Measurements from ENCODE around the gene CD300H. TPM values are rescaled to one million over a fixed set of nuclear protein-coding genes. Genes with fewer than 3 reads are reported as not detected.

The CD300H gene
- total RNA-seq, 1 experiment from 2014 or later = not detected

DNA sequence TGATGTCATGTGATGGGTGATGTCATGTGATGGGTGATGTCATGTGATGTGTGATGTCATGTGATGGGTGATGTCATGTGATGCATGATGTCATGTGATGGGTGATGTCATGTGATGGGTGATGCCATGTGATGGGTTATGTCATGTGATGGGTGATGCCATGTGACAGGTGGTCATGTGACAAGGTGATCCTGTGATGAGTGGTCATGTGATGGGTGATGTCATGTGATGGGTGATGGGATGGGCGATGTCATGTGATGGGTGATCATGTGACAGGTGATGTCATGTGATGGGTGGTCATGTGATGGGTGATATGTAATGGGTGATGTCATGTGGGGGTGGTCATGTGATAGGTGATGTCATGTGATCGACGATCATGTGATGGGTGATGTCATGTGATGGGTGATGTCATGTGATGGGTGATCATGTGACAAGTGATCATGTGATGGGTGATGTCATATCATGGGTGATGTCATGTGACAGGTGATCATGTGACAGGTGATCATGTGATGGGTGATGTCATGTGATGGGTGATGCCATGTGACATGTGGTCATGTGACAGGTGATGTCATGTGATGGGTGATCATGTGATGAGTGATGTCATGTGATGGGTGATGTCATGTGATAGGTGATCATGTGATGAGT lies 53.2 kb downstream of the CD300H start:
- POLR2A ChIA-PET = no interaction called here
- CTCF ChIA-PET = no interaction called here
- peak; percentile 88 for DNase-seq (ENCODE audit: low read depth, low spot score)
- Histone ChIP-seq H3K4me3 (replicated peaks in 1 of 2; ENCODE audit: low read depth in 1 of 2, low read length in 2 of 2) (no peak overlapping the region), H4K20me1 (ENCODE audit: insufficient read depth) (no peaks in the 10 kb centered on the region), H3K27me3 (ENCODE audit: insufficient read depth, low read length) (no peaks in the 10 kb centered on the region; the same call in 1 of the 2 replicates), H3K9ac (ENCODE audit: low read length) (no peak overlapping the region), H3K79me2 (ENCODE audit: insufficient read depth, low read length) (no peaks in the 10 kb centered on the region), H3K36me3 (ENCODE audit: control insufficient read depth in 1 of 2, insufficient read depth in 2 of 2, low read length in 2 of 2) (no peaks in the 10 kb centered on the region), H3K27ac (ENCODE audit: low read depth, low read length) (no peak overlapping the region), H3K4me1 (ENCODE audit: control insufficient read depth in 1 of 2, insufficient read depth in 2 of 2, low read length in 2 of 2) (peaks cover 0 to 15% of the 10 kb centered on the region in 2 experiments; a peak in 2 of 4 replicates), H3K9me3 (ENCODE audit: control insufficient read depth in 1 of 2, insufficient read depth in 1 of 2, low read depth in 1 of 2, low read length in 2 of 2) (peaks cover 0 to 11% of the 10 kb centered on the region in 2 experiments; a peak in 1 of 4 replicates), H3K9me2 (ENCODE audit: insufficient read depth) (no peaks in the 10 kb centered on the region), H3K4me2 (ENCODE audit: low read length) (no peak overlapping the region), H2AFZ (ENCODE audit: low read depth, low read length, poor library complexity, severe bottlenecking) (no peak overlapping the region)
- peak; percentile 56 for ATAC-seq
- no peak for TF ChIP-seq POLR2AphosphoS5 (IDR thresholded peaks at IDR 0.05; ENCODE audit: low read depth, low read length)
- TF ChIP-seq, protein P1, sequence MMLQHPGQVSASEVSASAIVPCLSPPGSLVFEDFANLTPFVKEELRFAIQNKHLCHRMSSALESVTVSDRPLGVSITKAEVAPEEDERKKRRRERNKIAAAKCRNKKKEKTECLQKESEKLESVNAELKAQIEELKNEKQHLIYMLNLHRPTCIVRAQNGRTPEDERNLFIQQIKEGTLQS (IDR thresholded peaks at IDR 0.05) = no peak; the same call in 1 of the 2 replicates
- TF ChIP-seq ELF1 (IDR thresholded peaks at IDR 0.05; ENCODE audit: borderline replicate concordance, low read depth) = no peak
- TF ChIP-seq, protein P2, sequence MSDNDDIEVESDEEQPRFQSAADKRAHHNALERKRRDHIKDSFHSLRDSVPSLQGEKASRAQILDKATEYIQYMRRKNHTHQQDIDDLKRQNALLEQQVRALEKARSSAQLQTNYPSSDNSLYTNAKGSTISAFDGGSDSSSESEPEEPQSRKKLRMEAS (IDR thresholded peaks at IDR 0.05) = peak; percentile 54
- no peak for TF ChIP-seq TCF7L2 (IDR thresholded peaks at IDR 0.05; ENCODE audit: borderline replicate concordance, extremely low read depth, insufficient read depth, insufficient read length)
- peak; percentile 53 for TF ChIP-seq CBX3 (IDR thresholded peaks at IDR 0.05; ENCODE audit: low read depth)
- TF ChIP-seq ZNF274 (IDR thresholded peaks at IDR 0.05; ENCODE audit: low read depth, low read length) = no peak
- TF ChIP-seq, protein P3, sequence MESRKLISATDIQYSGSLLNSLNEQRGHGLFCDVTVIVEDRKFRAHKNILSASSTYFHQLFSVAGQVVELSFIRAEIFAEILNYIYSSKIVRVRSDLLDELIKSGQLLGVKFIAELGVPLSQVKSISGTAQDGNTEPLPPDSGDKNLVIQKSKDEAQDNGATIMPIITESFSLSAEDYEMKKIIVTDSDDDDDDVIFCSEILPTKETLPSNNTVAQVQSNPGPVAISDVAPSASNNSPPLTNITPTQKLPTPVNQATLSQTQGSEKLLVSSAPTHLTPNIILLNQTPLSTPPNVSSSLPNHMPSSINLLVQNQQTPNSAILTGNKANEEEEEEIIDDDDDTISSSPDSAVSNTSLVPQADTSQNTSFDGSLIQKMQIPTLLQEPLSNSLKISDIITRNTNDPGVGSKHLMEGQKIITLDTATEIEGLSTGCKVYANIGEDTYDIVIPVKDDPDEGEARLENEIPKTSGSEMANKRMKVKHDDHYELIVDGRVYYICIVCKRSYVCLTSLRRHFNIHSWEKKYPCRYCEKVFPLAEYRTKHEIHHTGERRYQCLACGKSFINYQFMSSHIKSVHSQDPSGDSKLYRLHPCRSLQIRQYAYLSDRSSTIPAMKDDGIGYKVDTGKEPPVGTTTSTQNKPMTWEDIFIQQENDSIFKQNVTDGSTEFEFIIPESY (IDR thresholded peaks at IDR 0.05; ENCODE audit: extremely low read depth, insufficient replicate concordance, low read length) = no peak
- TF ChIP-seq SRF (IDR thresholded peaks at IDR 0.05; ENCODE audit: low read depth) = no peak
- no peak for TF ChIP-seq EGR1 (IDR thresholded peaks at IDR 0.05; ENCODE audit: low read depth)
- TF ChIP-seq ZFX (IDR thresholded peaks at IDR 0.05) = no peak
- no peak for TF ChIP-seq FOSL1 (IDR thresholded peaks at IDR 0.05; ENCODE audit: low read depth)
- no peak for TF ChIP-seq YY1 (IDR thresholded peaks at IDR 0.05; ENCODE audit: extremely low read depth, insufficient replicate concordance, low read depth, low read length)
- TF ChIP-seq SP1 (IDR thresholded peaks at IDR 0.05; ENCODE audit: low read depth) = peak; percentile 45; the same call in 1 of the 2 replicates
- no peak for TF ChIP-seq POLR2A (IDR thresholded peaks at IDR 0.05; ENCODE audit: borderline replicate concordance, extremely low read depth, insufficient read depth, insufficient read length)
- no peak for TF ChIP-seq RAD21 (IDR thresholded peaks at IDR 0.05; ENCODE audit: low read depth)
- peak; percentile 62 for TF ChIP-seq SIN3A (IDR thresholded peaks at IDR 0.05; ENCODE audit: low read depth)
- TF ChIP-seq EZH2phosphoT487 (IDR thresholded peaks at IDR 0.05; ENCODE audit: borderline replicate concordance) = no peak
- TF ChIP-seq, protein P4, sequence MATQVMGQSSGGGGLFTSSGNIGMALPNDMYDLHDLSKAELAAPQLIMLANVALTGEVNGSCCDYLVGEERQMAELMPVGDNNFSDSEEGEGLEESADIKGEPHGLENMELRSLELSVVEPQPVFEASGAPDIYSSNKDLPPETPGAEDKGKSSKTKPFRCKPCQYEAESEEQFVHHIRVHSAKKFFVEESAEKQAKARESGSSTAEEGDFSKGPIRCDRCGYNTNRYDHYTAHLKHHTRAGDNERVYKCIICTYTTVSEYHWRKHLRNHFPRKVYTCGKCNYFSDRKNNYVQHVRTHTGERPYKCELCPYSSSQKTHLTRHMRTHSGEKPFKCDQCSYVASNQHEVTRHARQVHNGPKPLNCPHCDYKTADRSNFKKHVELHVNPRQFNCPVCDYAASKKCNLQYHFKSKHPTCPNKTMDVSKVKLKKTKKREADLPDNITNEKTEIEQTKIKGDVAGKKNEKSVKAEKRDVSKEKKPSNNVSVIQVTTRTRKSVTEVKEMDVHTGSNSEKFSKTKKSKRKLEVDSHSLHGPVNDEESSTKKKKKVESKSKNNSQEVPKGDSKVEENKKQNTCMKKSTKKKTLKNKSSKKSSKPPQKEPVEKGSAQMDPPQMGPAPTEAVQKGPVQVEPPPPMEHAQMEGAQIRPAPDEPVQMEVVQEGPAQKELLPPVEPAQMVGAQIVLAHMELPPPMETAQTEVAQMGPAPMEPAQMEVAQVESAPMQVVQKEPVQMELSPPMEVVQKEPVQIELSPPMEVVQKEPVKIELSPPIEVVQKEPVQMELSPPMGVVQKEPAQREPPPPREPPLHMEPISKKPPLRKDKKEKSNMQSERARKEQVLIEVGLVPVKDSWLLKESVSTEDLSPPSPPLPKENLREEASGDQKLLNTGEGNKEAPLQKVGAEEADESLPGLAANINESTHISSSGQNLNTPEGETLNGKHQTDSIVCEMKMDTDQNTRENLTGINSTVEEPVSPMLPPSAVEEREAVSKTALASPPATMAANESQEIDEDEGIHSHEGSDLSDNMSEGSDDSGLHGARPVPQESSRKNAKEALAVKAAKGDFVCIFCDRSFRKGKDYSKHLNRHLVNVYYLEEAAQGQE (IDR thresholded peaks at IDR 0.05; ENCODE audit: low read depth) = no peak
- TF ChIP-seq JUND (IDR thresholded peaks at IDR 0.05) = peak; percentile 64
- BruUV-seq (replicated peaks) = no TSS peak
- RAD21 ChIA-PET (ENCODE audit: low non-redundant PET in 1 of 2, low total read pairs in 2 of 2, uncharacterized antibody in 2 of 2, unreplicated experiment in 2 of 2) = no interaction called here
- intact Hi-C loops (cut with micrococcal nuclease) = no loop called here

All from HCT116 (cell line).